GF-D8 (cell line): Measurements from ENCODE around the gene WASF2.
"Not testable (repeated sequence)": the region's sequence is repeated elsewhere in the genome, so short reads cannot be mapped to it uniquely, and the experiment has no call there.

Experiments
- DNase-seq: peaks from one replicate; lab custom pipeline; 2025; lab: John Stamatoyannopoulos, UW

Gene WASF2

DNA sequence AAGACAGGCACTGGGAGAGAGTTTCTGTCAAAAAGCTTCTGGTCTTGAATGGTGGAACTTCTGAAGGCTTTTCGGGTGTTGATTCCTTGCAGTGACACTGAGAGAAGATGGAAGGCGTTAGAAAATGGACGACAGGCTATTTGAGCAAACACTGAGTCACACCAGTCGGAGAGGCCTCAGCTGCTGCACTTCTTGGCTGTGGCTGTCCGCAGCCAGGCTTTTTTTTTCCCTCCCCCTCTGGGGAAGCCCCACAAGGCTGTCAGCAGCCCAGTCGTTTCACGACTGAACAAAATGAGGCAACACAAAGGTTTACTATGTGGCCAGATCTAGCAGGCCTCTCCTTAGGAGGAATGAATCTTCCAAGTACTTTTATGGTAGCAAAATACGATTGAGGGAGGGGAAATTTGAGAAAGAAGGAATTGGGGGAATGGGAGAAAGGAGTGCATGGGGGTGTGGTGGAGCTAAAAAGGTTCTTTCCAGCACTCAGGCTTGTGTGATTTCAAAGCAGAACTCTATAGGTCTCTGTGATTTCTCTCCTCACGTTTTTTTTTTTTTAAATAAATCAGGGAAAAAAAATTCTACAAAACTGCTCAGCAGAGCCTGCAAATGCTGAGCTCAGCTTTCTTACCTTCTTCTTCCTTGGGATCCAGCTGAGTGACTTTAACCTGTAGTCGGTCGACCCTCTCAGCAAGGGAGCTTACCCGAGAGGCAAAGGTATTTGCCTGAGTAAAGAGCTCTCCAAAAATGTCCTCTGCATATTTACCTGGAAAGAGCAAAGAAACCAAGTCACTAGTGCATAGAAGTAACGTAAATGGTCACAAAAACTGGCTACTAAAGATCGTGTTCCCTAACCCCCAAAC is 71.4 kb downstream of the WASF2 start:
- no peak for DNase-seq

DNA sequence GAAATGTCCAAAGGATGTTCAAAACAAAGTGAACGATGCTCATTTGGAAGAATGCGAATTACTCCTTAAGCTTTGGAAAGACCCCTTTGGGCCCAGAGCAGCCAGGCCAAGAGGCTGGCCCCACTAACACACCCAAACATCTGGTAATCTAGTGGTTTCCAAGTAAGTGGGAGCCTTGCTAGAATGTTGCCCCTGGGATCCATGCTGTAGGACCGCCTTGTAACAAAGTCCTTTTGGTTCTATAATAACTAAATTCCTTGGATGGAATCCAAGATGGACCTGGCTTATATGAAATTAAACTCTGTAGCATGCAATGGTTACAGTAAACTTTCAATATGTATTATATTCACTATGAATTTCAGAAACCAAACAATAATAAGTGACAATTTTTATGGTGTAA is 72.3 kb downstream of the WASF2 start:
- no peak for DNase-seq

GRCh38 chr1:27416387-27417111 is 73.4 kb downstream of the WASF2 start:
- DNase-seq = peak; percentile 57

GRCh38 chr1:27414091-27414490 is 75.9 kb downstream of the WASF2 start:
- no peak for DNase-seq

GRCh38 chr1:27413004-27413403 is 77.0 kb downstream of the WASF2 start:
- DNase-seq = peak; percentile 10

- no peak for DNase-seq
Observed at GRCh38 chr1:27412502-27412901, 77.5 kb downstream of the WASF2 start.

DNA sequence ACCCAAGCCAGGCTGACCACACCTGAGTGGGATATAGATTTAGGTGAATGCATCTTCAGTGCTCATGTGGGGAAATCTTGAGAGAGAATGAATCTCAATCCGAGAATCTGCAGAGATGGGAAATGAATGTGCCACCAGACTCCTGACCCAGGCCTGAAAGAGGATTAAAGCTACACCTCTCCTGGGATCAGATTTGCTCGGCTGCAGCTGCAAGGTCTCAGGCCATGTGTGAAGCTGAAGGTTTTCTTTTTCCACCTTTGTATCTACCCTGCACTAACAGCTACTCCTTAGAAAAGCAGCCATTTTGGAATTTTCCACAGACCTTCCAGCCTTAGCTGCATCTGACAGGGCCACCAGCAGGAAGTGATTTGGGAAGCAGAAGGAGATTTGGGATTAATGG is 79.3 kb downstream of the WASF2 start:
- DNase-seq = no peak

DNA sequence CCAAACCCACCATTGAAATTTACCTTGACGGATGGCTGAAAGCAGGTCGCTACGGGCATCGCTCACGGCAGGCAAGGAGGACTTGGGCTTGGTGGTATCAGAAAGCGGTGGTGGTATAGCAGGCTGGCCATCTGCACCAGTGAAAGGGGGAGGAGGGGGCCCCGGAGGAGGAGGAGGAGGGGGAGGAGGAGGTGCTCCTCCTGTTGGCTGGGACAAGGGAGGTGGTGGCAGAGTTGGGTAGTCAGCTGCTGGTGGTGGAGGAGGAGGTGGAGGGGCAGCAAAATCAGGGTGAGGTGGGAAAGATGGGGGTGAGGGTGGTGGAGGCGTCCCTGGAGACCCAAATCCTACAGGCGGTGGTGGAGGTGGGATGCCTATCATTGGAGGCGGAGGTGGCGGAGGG is 80.3 kb downstream of the WASF2 start:
- DNase-seq = no peak

DNA sequence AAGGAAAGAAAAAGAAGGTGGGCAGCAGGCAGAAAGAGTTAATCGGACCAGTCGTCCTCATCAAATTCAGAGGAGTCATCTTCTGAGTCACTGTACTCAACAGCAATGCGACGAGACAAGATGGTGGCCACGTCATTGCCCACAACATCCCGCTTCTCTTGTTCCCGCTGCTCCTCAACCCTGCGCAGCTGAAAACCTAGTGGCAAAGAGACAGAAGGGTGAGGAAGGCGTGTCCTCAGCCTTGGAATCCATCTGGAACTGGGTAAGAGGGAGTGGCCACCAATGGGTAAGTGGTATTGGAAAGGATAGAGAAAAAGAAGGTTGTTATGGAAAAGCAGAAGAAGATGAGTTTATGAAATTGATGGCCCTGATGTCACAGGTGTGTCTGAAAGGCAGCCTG is 81.8 kb downstream of the WASF2 start:
- no peak for DNase-seq

GRCh38 chr1:27406791-27407190 is 83.2 kb downstream of the WASF2 start:
- not testable (repeated sequence) for DNase-seq

DNA sequence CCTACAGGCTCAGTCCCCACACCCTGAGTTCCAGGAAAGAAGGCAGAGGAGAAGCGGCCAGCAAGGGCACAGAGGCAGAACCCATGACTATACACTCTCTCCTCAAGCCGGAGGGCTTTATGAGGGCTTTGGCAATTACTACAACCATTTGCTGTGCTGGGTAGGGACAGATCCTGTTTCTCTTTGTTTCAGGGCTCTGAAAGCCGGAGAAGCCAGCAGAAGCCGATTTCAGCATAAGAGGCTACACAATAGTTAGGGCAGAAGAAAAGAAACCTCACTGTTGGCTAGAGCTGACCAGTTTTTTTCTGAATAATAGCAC is 83.6 kb downstream of the WASF2 start:
- no peak for DNase-seq

GRCh38 chr1:27405598-27406361 is 84.2 kb downstream of the WASF2 start:
- not testable (repeated sequence) for DNase-seq

GRCh38 chr1:27405074-27405473 is 84.9 kb downstream of the WASF2 start:
- DNase-seq = no peak

GRCh38 chr1:27403931-27404330 is 86.0 kb downstream of the WASF2 start:
- no peak for DNase-seq

- DNase-seq = peak; percentile 78
Observed at GRCh38 chr1:27403065-27403726, 86.8 kb downstream of the WASF2 start.

GRCh38 chr1:27402349-27402754 is 87.6 kb downstream of the WASF2 start:
- peak; percentile 69 for DNase-seq

DNA sequence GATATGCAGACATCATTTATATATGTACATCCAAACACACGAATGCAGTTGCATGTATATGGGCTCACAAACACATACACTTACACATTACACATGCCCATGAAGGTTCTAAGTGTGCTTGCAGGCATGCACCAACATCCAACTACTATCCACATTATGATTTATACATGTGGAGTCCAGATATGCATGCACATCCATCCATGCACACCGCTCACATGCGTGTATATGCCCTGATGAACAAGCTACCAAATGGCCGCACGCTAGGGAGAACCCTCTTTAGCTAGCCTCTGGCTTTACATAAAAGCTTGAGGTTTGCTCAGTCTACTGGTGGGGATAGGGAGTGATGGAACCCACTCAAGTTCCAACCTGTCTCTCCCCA is 89.0 kb downstream of the WASF2 start:
- no peak for DNase-seq

DNA sequence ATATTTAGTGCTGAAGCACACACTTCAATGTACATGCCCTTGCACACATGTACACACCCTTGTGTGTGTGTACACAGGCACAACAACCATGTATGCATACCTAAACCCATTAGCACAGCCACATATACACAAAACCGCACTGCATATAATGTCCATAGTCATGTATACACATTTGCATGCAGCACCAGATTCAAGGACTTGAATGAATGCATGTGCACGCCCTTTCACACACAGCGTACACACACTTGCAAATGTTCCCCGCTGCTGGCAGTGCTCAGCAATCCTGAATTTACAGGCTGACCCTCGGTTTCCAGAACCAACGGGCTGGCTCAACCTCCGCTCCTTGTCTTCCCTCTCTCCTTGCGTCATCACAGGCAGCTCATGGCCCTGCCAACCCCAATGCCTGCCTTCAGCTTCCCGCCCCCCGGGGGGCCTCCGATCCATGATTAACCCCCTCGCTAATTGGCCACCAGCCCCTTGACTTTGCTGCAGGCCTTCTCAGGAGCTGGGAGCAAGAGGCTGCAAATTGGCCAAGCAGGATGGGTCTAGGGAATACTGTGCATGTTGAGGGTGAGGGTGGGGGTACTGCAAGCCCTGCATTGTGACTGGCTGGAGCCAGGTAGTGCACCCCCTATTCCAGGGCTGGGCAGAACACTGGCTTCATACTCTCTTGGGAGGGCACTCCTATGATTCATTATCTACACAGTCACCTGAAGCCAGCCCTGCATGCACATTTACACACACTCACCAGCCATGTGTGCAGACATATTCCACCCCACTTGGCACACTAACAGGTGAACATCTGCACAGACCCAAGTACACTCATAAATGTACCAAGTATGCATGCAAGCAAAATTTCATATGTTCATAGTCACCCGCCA is 89.6 kb downstream of the WASF2 start:
- DNase-seq = no peak

DNA sequence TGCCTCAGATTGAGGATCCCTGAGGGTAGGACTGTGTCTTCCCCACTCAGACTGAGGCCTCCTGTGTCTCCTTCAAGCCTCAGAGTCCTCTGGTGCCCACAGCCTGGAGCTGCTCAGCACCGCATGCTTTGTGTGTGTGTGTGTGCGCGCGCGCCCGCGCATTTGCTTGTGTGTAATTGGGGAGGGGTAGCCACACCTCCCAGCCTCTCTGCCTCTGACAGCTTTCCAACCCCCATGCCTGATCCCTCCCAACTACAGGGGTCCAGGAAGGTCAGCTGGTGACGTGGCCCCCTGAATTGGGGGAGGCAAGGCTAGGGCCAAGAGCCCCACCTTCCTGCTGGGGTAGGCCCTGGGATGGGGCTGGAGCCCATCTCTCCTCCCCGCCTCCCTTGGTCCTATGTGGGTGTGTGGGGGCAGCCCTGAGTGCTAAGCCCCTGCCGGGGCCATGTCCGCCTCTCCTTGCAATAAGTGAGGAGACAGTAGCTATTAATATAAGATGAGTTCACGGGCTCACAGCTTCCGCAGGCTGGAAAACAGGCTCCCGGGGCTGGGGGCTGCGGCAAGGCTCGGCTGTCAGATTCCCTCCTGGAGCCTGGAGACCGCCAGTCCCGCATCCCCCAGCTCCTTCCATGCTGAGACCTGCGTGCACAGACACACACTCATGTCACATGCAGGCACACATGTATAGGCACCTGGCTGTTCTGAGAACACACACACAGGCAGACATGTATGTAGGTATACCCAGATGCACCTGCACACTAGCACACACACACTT is 90.5 kb downstream of the WASF2 start:
- DNase-seq = no peak

DNA sequence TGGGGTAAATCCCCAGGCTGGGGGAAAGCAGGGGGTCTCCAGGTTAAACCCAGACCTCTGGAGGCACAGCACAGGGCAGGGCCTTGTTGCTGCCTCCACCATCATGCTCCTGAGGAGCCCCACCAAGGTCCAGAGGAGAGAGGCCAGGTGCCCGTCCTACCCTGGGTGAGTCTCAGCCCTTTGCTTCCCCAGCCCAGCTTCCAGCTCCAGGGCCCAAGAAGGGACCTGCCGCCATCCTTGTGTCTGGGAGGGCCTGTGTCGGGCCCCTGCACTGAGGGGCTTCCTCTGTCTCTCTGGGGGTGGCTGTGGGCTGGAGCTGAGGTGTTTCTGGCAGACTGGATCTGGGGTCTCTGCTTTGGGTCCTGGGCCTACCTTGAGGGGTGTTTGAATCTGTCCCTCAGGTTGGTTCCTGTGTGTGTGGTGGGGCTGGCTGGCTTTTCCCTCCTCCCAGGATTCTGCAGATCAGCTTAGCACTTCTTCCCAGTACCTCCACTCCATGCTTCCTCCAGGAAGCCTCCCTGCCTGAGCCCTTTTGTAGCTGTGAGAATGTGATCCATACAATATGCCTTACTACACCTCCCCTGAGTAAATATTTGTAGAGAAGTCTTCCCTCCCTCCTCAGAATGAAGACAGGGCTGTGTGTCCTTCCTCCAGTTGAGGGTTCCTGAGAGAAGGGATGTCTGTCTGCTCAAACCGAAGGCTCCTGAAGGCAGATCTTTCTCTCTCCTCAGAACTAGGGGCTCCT is 91.4 kb downstream of the WASF2 start:
- DNase-seq = no peak
